ENCODE data around the gene KDM4F. TPM values are rescaled to one million over a fixed set of nuclear protein-coding genes. Genes with fewer than 3 reads are reported as not detected.

KDM4F gene
- total RNA-seq, 1 experiment from 2014 or later: not detected

DNA sequence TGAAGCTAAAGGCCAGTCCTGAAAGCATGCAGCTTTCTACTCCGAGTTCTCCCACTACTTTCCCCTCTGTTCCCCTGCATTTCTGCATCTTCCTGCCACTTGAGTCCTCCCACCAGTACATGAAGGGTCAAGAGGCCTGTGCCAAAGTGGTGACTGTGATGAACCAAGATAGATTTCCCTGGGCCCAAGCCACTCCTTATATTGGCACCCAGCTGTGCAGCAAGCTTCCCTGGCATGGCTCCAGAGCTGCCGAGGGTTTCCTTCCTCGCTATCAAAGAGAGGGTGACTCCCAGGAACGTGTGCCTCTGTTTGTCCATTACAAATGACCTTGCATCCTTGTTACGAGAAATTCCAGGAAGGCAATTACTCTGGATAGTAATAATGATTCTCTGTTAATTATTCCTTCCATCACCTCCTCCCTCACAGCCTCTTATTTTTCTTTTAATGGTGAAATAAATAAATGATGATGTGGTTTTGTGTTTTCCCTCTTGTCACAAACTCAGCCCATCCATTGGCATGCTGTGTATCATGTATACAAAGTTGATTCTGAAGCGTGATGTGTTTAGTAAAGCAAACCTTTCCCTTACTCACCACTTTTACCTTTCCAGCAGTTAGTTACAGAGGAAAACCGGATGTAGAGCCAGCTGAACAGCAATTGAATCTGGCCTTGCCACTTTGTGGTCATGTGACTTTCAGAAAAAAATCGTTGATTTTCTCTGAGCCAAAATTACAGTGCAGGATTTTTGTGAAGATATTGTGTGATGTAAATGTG is 25.8 kb downstream of the KDM4F start:
- POLR2A ChIA-PET: interaction anchor here (1.4 to 1.8 kb wide), 3 partner anchors 8 to 75 kb away, joined by 3 to 10 read pairs (median 4); partner anchors contain the start of gene SRSF8
- peaks cover 24 to 33% of the 10 kb centered on the region in 2 experiments for H3K4me1 ChIP-seq (ENCODE audit: control insufficient read depth in 1 of 2, insufficient read depth in 2 of 2, low read length in 2 of 2)
- H3K27ac ChIP-seq (ENCODE audit: low read depth, low read length): no peak overlapping the region
- intact Hi-C loops (cut with micrococcal nuclease): no loop called here
- RAD21 ChIA-PET (ENCODE audit: low non-redundant PET in 1 of 2, low total read pairs in 2 of 2, uncharacterized antibody in 2 of 2, unreplicated experiment in 2 of 2): no interaction called here
- BruUV-seq (replicated peaks): no TSS peak
- H3K9ac ChIP-seq (ENCODE audit: low read length): no peak overlapping the region; the same call in 1 of the 2 replicates
- ATAC-seq: peak; percentile 51
- H3K9me2 ChIP-seq (ENCODE audit: insufficient read depth): no peaks in the 10 kb centered on the region
- TF ChIP-seq, protein P1, sequence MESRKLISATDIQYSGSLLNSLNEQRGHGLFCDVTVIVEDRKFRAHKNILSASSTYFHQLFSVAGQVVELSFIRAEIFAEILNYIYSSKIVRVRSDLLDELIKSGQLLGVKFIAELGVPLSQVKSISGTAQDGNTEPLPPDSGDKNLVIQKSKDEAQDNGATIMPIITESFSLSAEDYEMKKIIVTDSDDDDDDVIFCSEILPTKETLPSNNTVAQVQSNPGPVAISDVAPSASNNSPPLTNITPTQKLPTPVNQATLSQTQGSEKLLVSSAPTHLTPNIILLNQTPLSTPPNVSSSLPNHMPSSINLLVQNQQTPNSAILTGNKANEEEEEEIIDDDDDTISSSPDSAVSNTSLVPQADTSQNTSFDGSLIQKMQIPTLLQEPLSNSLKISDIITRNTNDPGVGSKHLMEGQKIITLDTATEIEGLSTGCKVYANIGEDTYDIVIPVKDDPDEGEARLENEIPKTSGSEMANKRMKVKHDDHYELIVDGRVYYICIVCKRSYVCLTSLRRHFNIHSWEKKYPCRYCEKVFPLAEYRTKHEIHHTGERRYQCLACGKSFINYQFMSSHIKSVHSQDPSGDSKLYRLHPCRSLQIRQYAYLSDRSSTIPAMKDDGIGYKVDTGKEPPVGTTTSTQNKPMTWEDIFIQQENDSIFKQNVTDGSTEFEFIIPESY (IDR thresholded peaks at IDR 0.05; ENCODE audit: extremely low read depth, insufficient replicate concordance, low read length): no peak
- TF ChIP-seq, protein P2, sequence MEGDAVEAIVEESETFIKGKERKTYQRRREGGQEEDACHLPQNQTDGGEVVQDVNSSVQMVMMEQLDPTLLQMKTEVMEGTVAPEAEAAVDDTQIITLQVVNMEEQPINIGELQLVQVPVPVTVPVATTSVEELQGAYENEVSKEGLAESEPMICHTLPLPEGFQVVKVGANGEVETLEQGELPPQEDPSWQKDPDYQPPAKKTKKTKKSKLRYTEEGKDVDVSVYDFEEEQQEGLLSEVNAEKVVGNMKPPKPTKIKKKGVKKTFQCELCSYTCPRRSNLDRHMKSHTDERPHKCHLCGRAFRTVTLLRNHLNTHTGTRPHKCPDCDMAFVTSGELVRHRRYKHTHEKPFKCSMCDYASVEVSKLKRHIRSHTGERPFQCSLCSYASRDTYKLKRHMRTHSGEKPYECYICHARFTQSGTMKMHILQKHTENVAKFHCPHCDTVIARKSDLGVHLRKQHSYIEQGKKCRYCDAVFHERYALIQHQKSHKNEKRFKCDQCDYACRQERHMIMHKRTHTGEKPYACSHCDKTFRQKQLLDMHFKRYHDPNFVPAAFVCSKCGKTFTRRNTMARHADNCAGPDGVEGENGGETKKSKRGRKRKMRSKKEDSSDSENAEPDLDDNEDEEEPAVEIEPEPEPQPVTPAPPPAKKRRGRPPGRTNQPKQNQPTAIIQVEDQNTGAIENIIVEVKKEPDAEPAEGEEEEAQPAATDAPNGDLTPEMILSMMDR (IDR thresholded peaks at IDR 0.05 in 2 of 3, conservative IDR thresholded peaks at IDR 0.05 in 1 of 3; ENCODE audit: borderline replicate concordance in 1 of 3, insufficient read depth in 1 of 3, low read depth in 2 of 3, low read length in 2 of 3): no peak
- TF ChIP-seq EGR1 (IDR thresholded peaks at IDR 0.05; ENCODE audit: low read depth): no peak
- no peak for TF ChIP-seq CBX3 (IDR thresholded peaks at IDR 0.05; ENCODE audit: low read depth)
- TF ChIP-seq, protein P3, sequence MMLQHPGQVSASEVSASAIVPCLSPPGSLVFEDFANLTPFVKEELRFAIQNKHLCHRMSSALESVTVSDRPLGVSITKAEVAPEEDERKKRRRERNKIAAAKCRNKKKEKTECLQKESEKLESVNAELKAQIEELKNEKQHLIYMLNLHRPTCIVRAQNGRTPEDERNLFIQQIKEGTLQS (IDR thresholded peaks at IDR 0.05): no peak
- no peak for TF ChIP-seq JUND (IDR thresholded peaks at IDR 0.05)
- TF ChIP-seq RAD21 (IDR thresholded peaks at IDR 0.05; ENCODE audit: low read depth): no peak
- TF ChIP-seq, protein P4, sequence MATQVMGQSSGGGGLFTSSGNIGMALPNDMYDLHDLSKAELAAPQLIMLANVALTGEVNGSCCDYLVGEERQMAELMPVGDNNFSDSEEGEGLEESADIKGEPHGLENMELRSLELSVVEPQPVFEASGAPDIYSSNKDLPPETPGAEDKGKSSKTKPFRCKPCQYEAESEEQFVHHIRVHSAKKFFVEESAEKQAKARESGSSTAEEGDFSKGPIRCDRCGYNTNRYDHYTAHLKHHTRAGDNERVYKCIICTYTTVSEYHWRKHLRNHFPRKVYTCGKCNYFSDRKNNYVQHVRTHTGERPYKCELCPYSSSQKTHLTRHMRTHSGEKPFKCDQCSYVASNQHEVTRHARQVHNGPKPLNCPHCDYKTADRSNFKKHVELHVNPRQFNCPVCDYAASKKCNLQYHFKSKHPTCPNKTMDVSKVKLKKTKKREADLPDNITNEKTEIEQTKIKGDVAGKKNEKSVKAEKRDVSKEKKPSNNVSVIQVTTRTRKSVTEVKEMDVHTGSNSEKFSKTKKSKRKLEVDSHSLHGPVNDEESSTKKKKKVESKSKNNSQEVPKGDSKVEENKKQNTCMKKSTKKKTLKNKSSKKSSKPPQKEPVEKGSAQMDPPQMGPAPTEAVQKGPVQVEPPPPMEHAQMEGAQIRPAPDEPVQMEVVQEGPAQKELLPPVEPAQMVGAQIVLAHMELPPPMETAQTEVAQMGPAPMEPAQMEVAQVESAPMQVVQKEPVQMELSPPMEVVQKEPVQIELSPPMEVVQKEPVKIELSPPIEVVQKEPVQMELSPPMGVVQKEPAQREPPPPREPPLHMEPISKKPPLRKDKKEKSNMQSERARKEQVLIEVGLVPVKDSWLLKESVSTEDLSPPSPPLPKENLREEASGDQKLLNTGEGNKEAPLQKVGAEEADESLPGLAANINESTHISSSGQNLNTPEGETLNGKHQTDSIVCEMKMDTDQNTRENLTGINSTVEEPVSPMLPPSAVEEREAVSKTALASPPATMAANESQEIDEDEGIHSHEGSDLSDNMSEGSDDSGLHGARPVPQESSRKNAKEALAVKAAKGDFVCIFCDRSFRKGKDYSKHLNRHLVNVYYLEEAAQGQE (IDR thresholded peaks at IDR 0.05; ENCODE audit: low read depth): no peak
- H3K27me3 ChIP-seq (ENCODE audit: insufficient read depth, low read length): no peaks in the 10 kb centered on the region; the same call in 1 of the 2 replicates
- H3K9me3 ChIP-seq (ENCODE audit: control insufficient read depth in 1 of 2, insufficient read depth in 1 of 2, low read depth in 1 of 2, low read length in 2 of 2): no peaks in the 10 kb centered on the region
- no peak overlapping the region for H3K4me3 ChIP-seq (replicated peaks in 1 of 2; ENCODE audit: low read depth in 1 of 2, low read length in 2 of 2)
- no peak for DNase-seq (ENCODE audit: low read depth, low spot score)
- CTCF ChIA-PET: no interaction called here
- H2AFZ ChIP-seq (ENCODE audit: low read depth, low read length, poor library complexity, severe bottlenecking): peak overlapping the region; percentile 30
- H4K20me1 ChIP-seq (ENCODE audit: insufficient read depth): no peaks in the 10 kb centered on the region
- H3K36me3 ChIP-seq (ENCODE audit: control insufficient read depth in 1 of 2, insufficient read depth in 2 of 2, low read length in 2 of 2): no peaks in the 10 kb centered on the region
- H3K79me2 ChIP-seq (ENCODE audit: insufficient read depth, low read length): no peaks in the 10 kb centered on the region
- H3K4me2 ChIP-seq (ENCODE audit: low read length): peak overlapping the region; percentile 54

Data from HCT116 (cell line).